Measurements from ENCODE around the gene KIF2C. TPM values are rescaled to one million over a fixed set of nuclear protein-coding genes. Genes with fewer than 3 reads are reported as not detected.

The KIF2C gene
- total RNA-seq, 2 experiments from 2014 or later, result 0.64 to 0.82 TPM

DNA sequence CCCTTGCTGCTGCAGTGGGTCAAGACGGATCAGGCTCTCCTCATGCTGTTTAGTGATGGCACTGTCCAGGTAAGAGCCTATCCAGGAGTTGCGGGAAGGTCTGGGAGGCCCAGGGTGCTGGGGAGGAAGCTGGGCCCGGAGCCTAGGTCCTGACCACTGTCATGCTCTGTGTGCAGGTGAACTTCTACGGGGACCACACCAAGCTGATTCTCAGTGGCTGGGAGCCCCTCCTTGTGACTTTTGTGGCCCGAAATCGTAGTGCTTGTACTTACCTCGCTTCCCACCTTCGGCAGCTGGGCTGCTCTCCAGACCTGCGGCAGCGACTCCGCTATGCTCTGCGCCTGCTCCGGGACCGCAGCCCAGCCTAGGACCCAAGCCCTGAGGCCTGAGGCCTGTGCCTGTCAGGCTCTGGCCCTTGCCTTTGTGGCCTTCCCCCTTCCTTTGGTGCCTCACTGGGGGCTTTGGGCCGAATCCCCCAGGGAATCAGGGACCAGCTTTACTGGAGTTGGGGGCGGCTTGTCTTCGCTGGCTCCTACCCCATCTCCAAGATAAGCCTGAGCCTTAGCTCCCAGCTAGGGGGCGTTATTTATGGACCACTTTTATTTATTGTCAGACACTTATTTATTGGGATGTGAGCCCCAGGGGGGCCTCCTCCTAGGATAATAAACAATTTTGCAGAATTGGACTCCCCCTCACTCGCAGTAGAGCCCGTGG lies 65.8 kb downstream of the KIF2C start:
- ChIA-PET CTCF (interaction anchor here (1.2 to 6.5 kb wide), 2 partner anchors 14 kb away, joined by 3 to 57 read pairs; no protein-coding TSS in a partner anchor), POLR2A (interaction anchor here (0.7 to 16.3 kb wide), 4 partner anchors 7 to 74 kb away, joined by 4 to 599 read pairs (median 215); partner anchors contain the start of genes BTBD19 and RNU5D-1)
- peaks cover 50% of the 10 kb centered on the region for H3K36me3 ChIP-seq (ENCODE audit: insufficient read depth, low read length)
- H3K27ac Mint-ChIP-seq, result peak overlapping the region; percentile 86
- H3K4me1 Mint-ChIP-seq (ENCODE audit: low read depth), result peaks cover 72% of the 10 kb centered on the region
- H3K9me3 ChIP-seq (ENCODE audit: control insufficient read depth in 1 of 2, insufficient read depth in 1 of 2, low read length in 2 of 2), result peaks cover 0 to 4% of the 10 kb centered on the region in 2 experiments
- intact Hi-C loops (cut with DNase I, micrococcal nuclease), result loop anchor here (10.0 kb wide), 3 partner anchors 179 to 779 kb away; partner anchors contain the start of genes NASP (in 2 of the 2), EIF2B3 (in 1 of the 2), HECTD3 (in 1 of the 2) and UROD (in 1 of the 2)
- ATAC-seq (ENCODE audit: poor library complexity) (no peak), DNase-seq (peak in 3 of 14 experiments; percentile 7 to 43 (median 34))
- peaks cover 79% of the 10 kb centered on the region for H3K36me3 Mint-ChIP-seq (ENCODE audit: low read depth)
- H3K4me1 ChIP-seq (ENCODE audit: insufficient read depth, low read length), result peaks cover 91% of the 10 kb centered on the region
- no peaks in the 10 kb centered on the region for H3K9me3 Mint-ChIP-seq
- H3K27me3 Mint-ChIP-seq, result peaks cover 4% of the 10 kb centered on the region
- peak overlapping the region; percentile 73 for H3K4me3 Mint-ChIP-seq
- peak overlapping the region; percentile 1 to 100 for H3K27ac ChIP-seq (ENCODE audit: low read depth in 1 of 2, low read length in 2 of 2)
- H3K4me3 ChIP-seq (ENCODE audit: low read length), result no peak overlapping the region
- TF ChIP-seq, protein P1, sequence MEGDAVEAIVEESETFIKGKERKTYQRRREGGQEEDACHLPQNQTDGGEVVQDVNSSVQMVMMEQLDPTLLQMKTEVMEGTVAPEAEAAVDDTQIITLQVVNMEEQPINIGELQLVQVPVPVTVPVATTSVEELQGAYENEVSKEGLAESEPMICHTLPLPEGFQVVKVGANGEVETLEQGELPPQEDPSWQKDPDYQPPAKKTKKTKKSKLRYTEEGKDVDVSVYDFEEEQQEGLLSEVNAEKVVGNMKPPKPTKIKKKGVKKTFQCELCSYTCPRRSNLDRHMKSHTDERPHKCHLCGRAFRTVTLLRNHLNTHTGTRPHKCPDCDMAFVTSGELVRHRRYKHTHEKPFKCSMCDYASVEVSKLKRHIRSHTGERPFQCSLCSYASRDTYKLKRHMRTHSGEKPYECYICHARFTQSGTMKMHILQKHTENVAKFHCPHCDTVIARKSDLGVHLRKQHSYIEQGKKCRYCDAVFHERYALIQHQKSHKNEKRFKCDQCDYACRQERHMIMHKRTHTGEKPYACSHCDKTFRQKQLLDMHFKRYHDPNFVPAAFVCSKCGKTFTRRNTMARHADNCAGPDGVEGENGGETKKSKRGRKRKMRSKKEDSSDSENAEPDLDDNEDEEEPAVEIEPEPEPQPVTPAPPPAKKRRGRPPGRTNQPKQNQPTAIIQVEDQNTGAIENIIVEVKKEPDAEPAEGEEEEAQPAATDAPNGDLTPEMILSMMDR (IDR thresholded peaks at IDR 0.05), result no peak
- no peaks in the 10 kb centered on the region for H3K27me3 ChIP-seq (ENCODE audit: control insufficient read depth in 1 of 2, insufficient read depth in 2 of 2, low read length in 2 of 2)

DNA sequence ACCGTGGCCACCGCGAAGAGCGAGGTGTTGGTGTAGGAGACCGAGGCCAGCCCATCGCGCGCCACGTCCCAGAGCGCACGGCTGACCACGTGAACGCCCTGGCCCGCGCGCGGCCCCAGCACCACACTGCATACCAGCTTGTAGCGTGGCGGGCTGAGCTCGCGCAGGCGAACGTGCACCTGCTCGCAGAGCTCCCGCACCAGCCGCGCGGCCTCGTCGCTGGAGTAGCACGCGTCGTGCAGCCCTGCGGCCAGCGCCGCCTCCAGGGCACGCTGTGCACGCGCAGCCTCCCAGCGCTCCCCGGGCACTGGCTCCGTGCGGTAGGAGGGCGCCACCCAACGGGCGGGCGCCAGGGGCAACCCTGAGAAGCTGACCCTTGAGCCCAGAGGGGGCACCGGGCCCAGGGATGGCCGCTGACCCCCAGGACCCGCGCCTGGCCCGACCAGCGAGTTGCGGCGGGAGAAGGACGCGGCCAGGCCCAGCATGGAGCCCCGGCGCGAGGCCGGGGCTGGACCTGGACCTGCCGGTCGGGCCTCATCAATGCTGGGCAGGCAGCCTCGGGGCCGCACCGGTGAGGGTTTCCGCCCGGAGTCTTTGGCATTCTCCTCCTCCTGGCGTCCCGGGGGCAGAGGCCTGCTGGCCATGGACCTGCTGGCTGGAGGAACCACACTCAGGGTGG lies 66.5 kb downstream of the KIF2C start:
- intact Hi-C loops (cut with DNase I, micrococcal nuclease), result loop anchor here (10.0 kb wide), 3 partner anchors 179 to 779 kb away; partner anchors contain the start of genes NASP (in 2 of the 2), EIF2B3 (in 1 of the 2), HECTD3 (in 1 of the 2) and UROD (in 1 of the 2)
- H3K4me1 ChIP-seq (ENCODE audit: insufficient read depth, low read length), result peaks cover 95% of the 10 kb centered on the region
- Mint-ChIP-seq H3K4me1 (ENCODE audit: low read depth) (peaks cover 74% of the 10 kb centered on the region), H3K27me3 (peaks cover 4% of the 10 kb centered on the region), H3K27ac (peak overlapping the region; percentile 99), H3K4me3 (peak overlapping the region; percentile 83), H3K36me3 (ENCODE audit: low read depth) (peaks cover 72% of the 10 kb centered on the region), H3K9me3 (no peaks in the 10 kb centered on the region)
- no peak overlapping the region for H3K4me3 ChIP-seq (ENCODE audit: low read length)
- H3K36me3 ChIP-seq (ENCODE audit: insufficient read depth, low read length), result peaks cover 50% of the 10 kb centered on the region
- ChIA-PET POLR2A (interaction anchor here (0.6 to 16.3 kb wide), 8 partner anchors 6 to 498 kb away, joined by 3 to 599 read pairs (median 20); partner anchors contain the start of genes BTBD19, HECTD3, RNU5D-1 and UROD), CTCF (interaction anchor here (0.6 to 6.5 kb wide), 2 partner anchors 14 to 183 kb away, joined by 3 to 57 read pairs; no protein-coding TSS in a partner anchor)
- H3K9me3 ChIP-seq (ENCODE audit: control insufficient read depth in 1 of 2, insufficient read depth in 1 of 2, low read length in 2 of 2), result peaks cover 0 to 4% of the 10 kb centered on the region in 2 experiments
- no peaks in the 10 kb centered on the region for H3K27me3 ChIP-seq (ENCODE audit: control insufficient read depth in 1 of 2, insufficient read depth in 2 of 2, low read length in 2 of 2)
- peak overlapping the region; percentile 99 to 100 for H3K27ac ChIP-seq (ENCODE audit: low read depth in 1 of 2, low read length in 2 of 2)
- DNase-seq (peak in 6 of 14 experiments; percentile 18 to 63 (median 43)), ATAC-seq (ENCODE audit: poor library complexity) (no peak)
- TF ChIP-seq, protein P1 (IDR thresholded peaks at IDR 0.05), result no peak
